MM.1S (cell line): ENCODE measurements around the gene SMG6.

Experiments used
- DNase-seq: peaks from one replicate; pipeline ENCODE4 v3.0.0-alpha.2; 2015
- H2AFZ ChIP-seq: fragments of 300-600 bp; sonication (generic); 2 replicates; pipeline ENCODE4 v1.6.0; 2016; ENCODE audit warnings: antibody characterized with exemption, low read length
- H3F3A ChIP-seq: fragments of 300-600 bp; sonication (generic); 2 replicates; pipeline ENCODE4 v1.6.1; 2016; ENCODE audit warnings: mild to moderate bottlenecking, antibody characterized with exemption, low read length, moderate library complexity, mixed read lengths; ENCODE audit not compliant: insufficient read depth
- H3K27ac ChIP-seq: fragments of 300-600 bp; sonication (generic); 2 replicates; pipeline ENCODE4 v1.5.1; 2016; ENCODE audit warnings: mild to moderate bottlenecking, low read length
- H3K27me3 ChIP-seq: fragments of 300-600 bp; sonication (generic); replicated peaks from 2 replicates; pipeline ENCODE4 v1.6.0; 2016; ENCODE audit warnings: low read length; ENCODE audit not compliant: insufficient read depth
- H3K36me3 ChIP-seq: fragments of 300-600 bp; sonication (generic); replicated peaks from 2 replicates; pipeline ENCODE4 v1.6.1; 2016; ENCODE audit warnings: mild to moderate bottlenecking, low read length, mixed read lengths; ENCODE audit not compliant: insufficient read depth
- H3K4me1 ChIP-seq: fragments of 300-600 bp; sonication (generic); 2 replicates; pipeline ENCODE4 v1.6.1; 2016; ENCODE audit warnings: low read length, mixed read lengths
- H3K4me2 ChIP-seq: fragments of 300-600 bp; sonication (generic); 2 replicates; pipeline ENCODE4 v1.6.0; 2016; ENCODE audit warnings: low read depth, low read length
- H3K4me3 ChIP-seq: fragments of 300-600 bp; sonication (generic); 2 replicates; pipeline ENCODE4 v1.5.1; 2016; ENCODE audit warnings: low read length, mixed read lengths
- H3K79me2 ChIP-seq: fragments of 300-600 bp; sonication (generic); 2 replicates; pipeline ENCODE4 v1.6.1; 2016; ENCODE audit warnings: mixed run types, low read length, mixed read lengths
- H3K9ac ChIP-seq: fragments of 300-600 bp; sonication (generic); 2 replicates; pipeline ENCODE4 v1.6.1; 2016; ENCODE audit warnings: low read length, mixed read lengths
- H3K9me2 ChIP-seq: fragments of 300-600 bp; sonication (generic); replicated peaks from 2 replicates; pipeline ENCODE4 v1.6.1; 2016; ENCODE audit warnings: mild to moderate bottlenecking, low read length, mixed read lengths; ENCODE audit not compliant: insufficient read depth
- H3K9me3 ChIP-seq: fragments of 300-600 bp; sonication (generic); replicated peaks from 2 replicates; pipeline ENCODE4 v1.6.1; 2016; ENCODE audit warnings: mild to moderate bottlenecking, low read length, mixed read lengths; ENCODE audit not compliant: insufficient read depth
- H4K20me1 ChIP-seq: fragments of 300-600 bp; sonication (generic); 2 replicates; pipeline ENCODE4 v1.6.1; 2016; ENCODE audit warnings: mild to moderate bottlenecking, low read length, moderate library complexity, mixed read lengths; ENCODE audit not compliant: insufficient read depth
- EZH2 ChIP-seq: fragments of 300-600 bp; sonication (generic); optimal IDR thresholded peaks from 2 replicates; pipeline ENCODE3; 2017; ENCODE audit warnings: low read depth, mild to moderate bottlenecking, antibody characterized with exemption, low read length, mixed read lengths
- EZH2phosphoT487 ChIP-seq: fragments of 300-600 bp; sonication (generic); IDR thresholded peaks from 2 replicates; pipeline ENCODE4 v1.6.1; 2018; ENCODE audit warnings: antibody characterized with exemption, low read length
- TF ChIP-seq, protein P1 (sequence below): fragments of 300-600 bp; sonication (generic); IDR thresholded peaks from 2 replicates; pipeline ENCODE4 v1.5.1; 2016; ENCODE audit warnings: antibody characterized with exemption, low read length, mixed read lengths

Gene SMG6

GRCh38 chr17:2211661-2212399, 91.8 kb downstream of the SMG6 start:
- H3K9ac ChIP-seq: no peak overlapping the region
- H3K9me3 ChIP-seq: no peaks in the 10 kb centered on the region
- DNase-seq: no peak
- no peak for TF ChIP-seq EZH2phosphoT487
- TF ChIP-seq, protein P1, sequence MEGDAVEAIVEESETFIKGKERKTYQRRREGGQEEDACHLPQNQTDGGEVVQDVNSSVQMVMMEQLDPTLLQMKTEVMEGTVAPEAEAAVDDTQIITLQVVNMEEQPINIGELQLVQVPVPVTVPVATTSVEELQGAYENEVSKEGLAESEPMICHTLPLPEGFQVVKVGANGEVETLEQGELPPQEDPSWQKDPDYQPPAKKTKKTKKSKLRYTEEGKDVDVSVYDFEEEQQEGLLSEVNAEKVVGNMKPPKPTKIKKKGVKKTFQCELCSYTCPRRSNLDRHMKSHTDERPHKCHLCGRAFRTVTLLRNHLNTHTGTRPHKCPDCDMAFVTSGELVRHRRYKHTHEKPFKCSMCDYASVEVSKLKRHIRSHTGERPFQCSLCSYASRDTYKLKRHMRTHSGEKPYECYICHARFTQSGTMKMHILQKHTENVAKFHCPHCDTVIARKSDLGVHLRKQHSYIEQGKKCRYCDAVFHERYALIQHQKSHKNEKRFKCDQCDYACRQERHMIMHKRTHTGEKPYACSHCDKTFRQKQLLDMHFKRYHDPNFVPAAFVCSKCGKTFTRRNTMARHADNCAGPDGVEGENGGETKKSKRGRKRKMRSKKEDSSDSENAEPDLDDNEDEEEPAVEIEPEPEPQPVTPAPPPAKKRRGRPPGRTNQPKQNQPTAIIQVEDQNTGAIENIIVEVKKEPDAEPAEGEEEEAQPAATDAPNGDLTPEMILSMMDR: no peak
- no peak for TF ChIP-seq EZH2
- H2AFZ ChIP-seq: no peak overlapping the region
- H3K27me3 ChIP-seq: no peaks in the 10 kb centered on the region
- peaks cover 41% of the 10 kb centered on the region for H3K79me2 ChIP-seq
- H3K4me3 ChIP-seq: no peak overlapping the region
- peaks cover 20% of the 10 kb centered on the region for H3K4me1 ChIP-seq
- no peaks in the 10 kb centered on the region for H3K36me3 ChIP-seq
- no peaks in the 10 kb centered on the region for H3K9me2 ChIP-seq
- peaks cover 27% of the 10 kb centered on the region for H3F3A ChIP-seq
- no peak overlapping the region for H3K4me2 ChIP-seq
- H3K27ac ChIP-seq: no peak overlapping the region
- H4K20me1 ChIP-seq: no peaks in the 10 kb centered on the region

GRCh38 chr17:2210726-2211125, 92.9 kb downstream of the SMG6 start:
- H3K4me2 ChIP-seq: no peak overlapping the region
- no peak for TF ChIP-seq EZH2
- TF ChIP-seq EZH2phosphoT487: no peak
- TF ChIP-seq, protein P1: no peak
- H3K79me2 ChIP-seq: peaks cover 36% of the 10 kb centered on the region

DNA sequence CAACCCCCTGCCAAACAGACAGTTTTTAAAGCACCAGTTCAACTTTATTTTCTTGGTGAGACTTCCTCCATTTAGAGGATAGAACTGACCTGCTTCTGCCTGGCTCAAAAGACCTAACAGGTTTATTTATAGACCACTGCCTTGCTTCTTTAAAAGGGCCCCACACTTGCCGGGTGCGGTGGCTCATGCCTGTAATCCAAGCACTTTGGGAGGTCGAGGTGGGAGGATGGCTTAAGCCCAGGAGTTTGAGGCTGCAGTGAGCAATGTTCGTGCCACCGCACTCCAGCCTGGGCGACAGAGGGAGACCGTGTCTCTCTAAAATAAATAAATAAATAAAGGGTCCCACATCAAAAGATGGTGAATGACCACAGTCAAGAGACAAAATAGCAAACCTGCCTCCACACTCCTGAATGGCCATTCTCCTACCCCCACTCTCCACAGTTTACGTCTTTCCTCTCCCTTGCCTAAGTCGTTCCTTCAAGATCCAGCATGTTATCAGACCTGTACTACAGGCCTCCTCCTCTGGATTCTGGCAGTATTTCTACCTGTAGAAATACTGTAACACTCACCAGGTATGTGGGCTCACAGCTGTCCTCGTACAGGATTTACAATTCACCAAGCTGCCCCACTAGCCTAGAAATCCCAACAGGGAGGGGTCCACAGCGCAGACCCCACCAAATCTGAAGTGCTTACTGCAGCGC, 95.6 kb downstream of the SMG6 start:
- Histone ChIP-seq H3K4me1 (no peaks in the 10 kb centered on the region), H3K4me3 (no peak overlapping the region), H2AFZ (no peak overlapping the region), H3F3A (no peaks in the 10 kb centered on the region), H3K27ac (no peak overlapping the region), H3K27me3 (no peaks in the 10 kb centered on the region), H3K79me2 (peaks cover 18% of the 10 kb centered on the region), H3K9ac (no peak overlapping the region), H3K36me3 (no peaks in the 10 kb centered on the region), H4K20me1 (no peaks in the 10 kb centered on the region), H3K9me3 (no peaks in the 10 kb centered on the region), H3K4me2 (no peak overlapping the region), H3K9me2 (no peaks in the 10 kb centered on the region)
- TF ChIP-seq EZH2 (no peak), EZH2phosphoT487 (no peak)
- DNase-seq: no peak

More at GRCh38 chr17:2210726-2211125, 92.9 kb downstream of the SMG6 start:
- DNase-seq: no peak
- Histone ChIP-seq H3K9me3 (no peaks in the 10 kb centered on the region), H3K27me3 (no peaks in the 10 kb centered on the region), H3F3A (peaks cover 17% of the 10 kb centered on the region), H3K27ac (no peak overlapping the region), H3K4me1 (peaks cover 14% of the 10 kb centered on the region), H2AFZ (no peak overlapping the region), H3K4me3 (no peak overlapping the region), H3K36me3 (no peaks in the 10 kb centered on the region), H4K20me1 (no peaks in the 10 kb centered on the region), H3K9me2 (no peaks in the 10 kb centered on the region), H3K9ac (no peak overlapping the region)

GRCh38 chr17:2204393-2204792, 99.2 kb downstream of the SMG6 start:
- H3K4me1 ChIP-seq: no peaks in the 10 kb centered on the region
- H3K9me3 ChIP-seq: no peaks in the 10 kb centered on the region
- H3K9ac ChIP-seq: no peak overlapping the region
- H3K79me2 ChIP-seq: 0 out of 2 replicates have a peak, but pooled peaks cover 3% of the 10 kb centered on the region
- H4K20me1 ChIP-seq: no peaks in the 10 kb centered on the region
- H2AFZ ChIP-seq: no peak overlapping the region
- TF ChIP-seq EZH2 (no peak), EZH2phosphoT487 (no peak)
- TF ChIP-seq, protein P1: no peak
- no peak overlapping the region for H3K4me2 ChIP-seq
- H3F3A ChIP-seq: no peaks in the 10 kb centered on the region
- no peaks in the 10 kb centered on the region for H3K9me2 ChIP-seq
- no peak for DNase-seq
- H3K36me3 ChIP-seq: no peaks in the 10 kb centered on the region
- no peak overlapping the region for H3K4me3 ChIP-seq
- H3K27ac ChIP-seq: no peak overlapping the region
- H3K27me3 ChIP-seq: no peaks in the 10 kb centered on the region
